HG03342 (cell line): ENCODE results near the gene SKIDA1.

Source experiments
- ATAC-seq: cut with Tn5 transposase; IDR thresholded peaks from one replicate; pipeline ENCODE4 v1.9.1; 2021; ENCODE audit warnings: mild to moderate bottlenecking, moderate library complexity; ENCODE audit not compliant: unreplicated experiment

The SKIDA1 gene

GRCh38 chr10:21517134-21518031, 8.1 kb downstream of the SKIDA1 start:
- ATAC-seq = peak; percentile 50

- ATAC-seq = peak; percentile 71
Measured at GRCh38 chr10:21516242-21517131, 9.0 kb downstream of the SKIDA1 start.

- no peak for ATAC-seq
Measured at GRCh38 chr10:21515361-21516241, 9.9 kb downstream of the SKIDA1 start.

GRCh38 chr10:21514818-21515351, 10.6 kb downstream of the SKIDA1 start:
- ATAC-seq = no peak

- ATAC-seq = no peak
Measured at GRCh38 chr10:21514129-21514817, 11.2 kb downstream of the SKIDA1 start.

GRCh38 chr10:21513405-21513788, 12.1 kb downstream of the SKIDA1 start:
- ATAC-seq = no peak

- ATAC-seq = no peak
Measured at GRCh38 chr10:21512573-21513404, 12.7 kb downstream of the SKIDA1 start.

- ATAC-seq = no peak
Measured at GRCh38 chr10:21511946-21512572, 13.4 kb downstream of the SKIDA1 start.

GRCh38 chr10:21511095-21511570, 14.3 kb downstream of the SKIDA1 start:
- ATAC-seq = no peak

- no peak for ATAC-seq
Measured at GRCh38 chr10:21510241-21511094, 15.0 kb downstream of the SKIDA1 start.

GRCh38 chr10:21509341-21510240, 15.9 kb downstream of the SKIDA1 start:
- ATAC-seq = no peak

GRCh38 chr10:21508706-21509331, 16.7 kb downstream of the SKIDA1 start:
- ATAC-seq = no peak

GRCh38 chr10:21507150-21507549, 18.3 kb downstream of the SKIDA1 start:
- ATAC-seq = no peak

- ATAC-seq = no peak
Measured at GRCh38 chr10:21506351-21506750, 19.1 kb downstream of the SKIDA1 start.

- no peak for ATAC-seq
Measured at GRCh38 chr10:21505711-21506278, 19.7 kb downstream of the SKIDA1 start.

GRCh38 chr10:21503542-21503941, 21.9 kb downstream of the SKIDA1 start:
- ATAC-seq = no peak
